ACC112 (cell line): ENCODE data around the gene NSMCE3.
"Not testable (repeated sequence)": the region's sequence is repeated elsewhere in the genome, so short reads cannot be mapped to it uniquely, and the experiment has no call there.

ENCODE experiments used
- H2AFZ ChIP-seq: fragments of 200-600 bp; sonication (generic); one replicate; pipeline ENCODE4 v1.6.0; 2017; ENCODE audit warnings: antibody characterized with exemption, low read length; ENCODE audit not compliant: unreplicated experiment
- H3K27ac ChIP-seq: fragments of 200-600 bp; sonication (generic); 2 replicates; pipeline ENCODE4 v1.5.1; 2014; ENCODE audit warnings: low read depth, mild to moderate bottlenecking, antibody characterized with exemption, low read length, moderate library complexity
- H3K27me3 ChIP-seq: fragments of 200-600 bp; sonication (generic); 2 replicates; pipeline ENCODE4 v1.6.1; 2014; ENCODE audit warnings: mild to moderate bottlenecking, antibody characterized with exemption, low read length, moderate library complexity, mixed read lengths; ENCODE audit not compliant: insufficient read depth
- H3K36me3 ChIP-seq: fragments of 200-600 bp; sonication (generic); 2 replicates; pipeline ENCODE4 v1.6.1; 2016; ENCODE audit warnings: mild to moderate bottlenecking, antibody characterized with exemption, low read length, moderate library complexity, mixed read lengths; ENCODE audit not compliant: insufficient read depth
- H3K4me1 ChIP-seq: fragments of 200-600 bp; sonication (generic); one replicate; pipeline ENCODE4 v1.6.1; 2016; ENCODE audit warnings: low read length, mixed read lengths; ENCODE audit not compliant: insufficient read depth, unreplicated experiment, control insufficient read depth
- H3K4me3 ChIP-seq: fragments of 200-600 bp; sonication (generic); 2 replicates; pipeline ENCODE4 v1.5.1; 2014; ENCODE audit warnings: mild to moderate bottlenecking, low read depth, low read length
- H3K79me2 ChIP-seq: fragments of 200-600 bp; sonication (generic); one replicate; pipeline ENCODE4 v1.6.0; 2016; ENCODE audit warnings: low read length; ENCODE audit not compliant: control insufficient read depth, unreplicated experiment, insufficient read depth

NSMCE3 gene

GRCh38 chr15:29242456-29243242, 27.0 kb downstream of the NSMCE3 start:
- H3K36me3 ChIP-seq: no peaks in the 10 kb centered on the region
- H3K27me3 ChIP-seq: peaks cover 42% of the 10 kb centered on the region
- H3K27ac ChIP-seq: no peak overlapping the region
- H3K79me2 ChIP-seq: no peaks in the 10 kb centered on the region
- no peak overlapping the region for H2AFZ ChIP-seq
- H3K4me1 ChIP-seq: no peaks in the 10 kb centered on the region
- no peak overlapping the region for H3K4me3 ChIP-seq

DNA sequence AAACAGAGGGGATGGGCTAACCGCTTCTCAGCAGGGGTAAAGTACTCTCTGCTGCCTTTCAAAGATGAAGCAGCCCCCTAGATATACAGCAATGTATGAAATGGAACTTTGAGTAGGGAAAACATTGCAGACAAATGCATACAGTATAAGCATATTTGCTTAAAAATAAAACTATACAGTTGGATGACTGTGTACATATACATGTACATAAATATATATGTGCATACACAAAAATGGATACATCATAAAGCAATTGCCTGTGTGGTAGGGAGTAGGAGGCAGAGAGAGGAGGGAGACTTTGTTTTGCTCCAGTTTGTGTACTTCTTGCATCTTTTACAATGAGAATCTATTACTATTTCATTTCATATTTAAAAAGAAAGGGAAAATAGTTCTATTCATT, 28.4 kb downstream of the NSMCE3 start:
- Histone ChIP-seq H3K36me3 (no peaks in the 10 kb centered on the region), H3K79me2 (no peaks in the 10 kb centered on the region), H2AFZ (no peak overlapping the region), H3K4me3 (no peak overlapping the region), H3K27me3 (peaks cover 47% of the 10 kb centered on the region), H3K27ac (no peak overlapping the region), H3K4me1 (no peaks in the 10 kb centered on the region)

DNA sequence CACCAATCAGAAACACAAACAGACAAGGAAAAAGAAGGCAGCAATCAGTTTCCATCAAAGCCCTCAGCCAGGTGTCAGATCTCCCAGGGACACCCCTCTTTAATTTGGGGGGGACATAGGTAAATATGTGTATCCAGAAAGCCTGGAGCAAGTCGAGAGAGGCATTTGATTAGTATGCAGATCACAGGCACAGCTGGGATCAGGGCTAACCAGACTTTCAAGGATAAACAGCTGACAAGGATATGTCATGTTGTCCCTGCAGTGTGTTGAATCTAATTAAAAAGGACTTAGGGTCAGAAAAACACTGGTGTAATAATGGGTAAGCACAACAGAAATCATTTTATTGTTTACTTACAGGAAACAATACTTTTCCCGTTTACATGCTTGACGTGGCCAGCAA, 30.2 kb downstream of the NSMCE3 start:
- H3K27me3 ChIP-seq: peaks cover 52% of the 10 kb centered on the region
- no peaks in the 10 kb centered on the region for H3K4me1 ChIP-seq
- no peak overlapping the region for H3K4me3 ChIP-seq
- H3K79me2 ChIP-seq: no peaks in the 10 kb centered on the region
- H3K36me3 ChIP-seq: no peaks in the 10 kb centered on the region
- no peak overlapping the region for H2AFZ ChIP-seq
- H3K27ac ChIP-seq: no peak overlapping the region

DNA sequence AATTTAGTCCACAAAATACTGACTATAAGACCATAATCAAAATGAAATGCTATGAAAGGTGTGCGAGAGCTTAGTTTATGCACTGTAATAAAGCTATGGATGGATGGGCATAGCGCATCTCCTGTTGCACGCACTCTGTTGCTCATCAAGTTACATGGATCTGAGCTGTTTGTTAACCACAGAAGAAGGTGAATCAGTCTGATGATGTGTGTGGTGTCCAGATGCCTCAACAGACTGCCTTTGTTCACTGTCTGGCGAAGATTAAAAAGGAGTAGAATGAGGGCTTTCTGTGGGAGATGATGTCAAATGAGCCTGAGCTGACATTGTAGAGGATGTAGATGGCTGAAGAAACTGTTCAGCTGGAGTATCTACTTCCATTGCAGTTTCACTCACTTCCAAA, 36.1 kb downstream of the NSMCE3 start:
- Histone ChIP-seq H3K4me3 (no peak overlapping the region), H2AFZ (no peak overlapping the region), H3K27ac (no peak overlapping the region), H3K4me1 (no peaks in the 10 kb centered on the region), H3K27me3 (peaks cover 58% of the 10 kb centered on the region), H3K79me2 (no peaks in the 10 kb centered on the region), H3K36me3 (no peaks in the 10 kb centered on the region)

DNA sequence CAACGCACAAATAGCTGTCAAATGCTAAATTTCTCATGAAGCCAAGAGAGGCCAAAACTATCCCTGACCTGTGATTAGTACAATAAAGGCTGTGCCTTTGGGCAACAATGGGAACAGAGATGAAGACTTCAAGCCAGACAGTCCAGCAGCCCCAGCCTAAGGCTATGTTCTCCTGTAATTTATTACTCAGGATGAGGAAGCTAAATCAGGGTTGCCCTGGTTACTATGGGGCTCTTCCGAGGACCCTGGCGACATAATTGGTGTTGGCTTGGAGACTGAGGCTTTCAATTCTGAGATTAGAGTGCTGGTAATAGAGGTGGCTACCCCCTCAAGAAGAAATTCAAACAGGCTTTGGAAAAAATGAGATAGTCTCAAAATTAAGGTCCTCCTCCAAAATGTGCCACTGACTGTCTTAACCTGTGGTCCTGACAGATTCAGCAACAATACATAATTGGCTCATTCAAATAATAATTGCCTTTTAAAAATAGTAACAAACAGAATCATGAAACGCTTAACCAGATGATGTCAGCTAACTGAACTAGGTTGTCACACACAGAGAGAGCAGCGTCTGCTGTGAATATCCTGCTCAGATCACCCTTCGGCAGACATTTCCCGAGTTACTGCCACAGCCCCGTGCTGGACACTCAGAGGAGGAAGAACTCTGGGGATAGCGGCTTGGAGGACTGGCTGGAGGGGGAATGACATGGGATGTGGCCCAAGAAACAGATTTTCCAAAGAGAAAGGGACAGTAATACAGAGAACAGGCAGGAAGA, 43.0 kb downstream of the NSMCE3 start:
- no peak overlapping the region for H3K27ac ChIP-seq
- no peaks in the 10 kb centered on the region for H3K36me3 ChIP-seq
- no peak overlapping the region for H3K4me3 ChIP-seq
- no peaks in the 10 kb centered on the region for H3K4me1 ChIP-seq
- no peaks in the 10 kb centered on the region for H3K79me2 ChIP-seq
- H2AFZ ChIP-seq: no peak overlapping the region
- H3K27me3 ChIP-seq: peaks cover 62% of the 10 kb centered on the region

DNA sequence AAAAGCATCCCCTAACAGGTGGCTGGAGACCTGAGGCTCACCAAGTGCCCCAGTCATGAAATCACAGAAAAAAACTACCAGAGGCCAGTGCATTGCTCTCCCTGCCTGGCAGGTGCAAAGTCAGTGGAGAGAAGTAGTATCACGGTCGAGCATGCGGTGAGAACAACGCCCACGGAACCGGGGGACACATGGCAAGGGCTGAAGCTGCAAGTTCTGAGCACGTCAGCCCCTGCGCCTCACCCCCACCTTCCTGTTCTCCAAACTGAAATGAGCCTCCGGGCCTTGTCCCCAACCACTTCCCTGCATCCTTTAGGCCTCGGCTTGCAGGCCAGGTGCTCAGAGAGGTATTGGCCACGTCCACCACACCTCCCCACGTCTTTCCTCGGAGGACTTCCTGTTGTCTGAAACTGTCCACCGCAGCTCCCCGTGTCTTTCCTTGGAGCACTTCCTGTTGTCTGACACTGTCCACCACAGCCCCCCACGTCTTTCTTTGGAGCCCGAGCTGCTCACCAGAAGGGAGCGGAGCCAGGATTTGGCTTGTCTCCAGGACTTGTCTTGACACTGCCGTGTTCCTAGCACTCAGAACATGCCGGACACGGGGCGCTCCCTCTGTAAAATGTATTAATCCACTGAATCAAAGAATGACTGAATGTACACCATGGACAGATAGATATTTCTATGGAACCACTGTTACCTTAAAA, 43.9 kb downstream of the NSMCE3 start:
- Histone ChIP-seq H3K4me1 (no peaks in the 10 kb centered on the region), H3K27me3 (peaks cover 62% of the 10 kb centered on the region), H3K79me2 (no peaks in the 10 kb centered on the region), H3K4me3 (no peak overlapping the region), H3K27ac (no peak overlapping the region), H2AFZ (no peak overlapping the region), H3K36me3 (no peaks in the 10 kb centered on the region)

GRCh38 chr15:29224987-29225363, 44.6 kb downstream of the NSMCE3 start:
- H3K36me3 ChIP-seq, H3K79me2 ChIP-seq, H3K4me1 ChIP-seq, H2AFZ ChIP-seq, H3K4me3 ChIP-seq, H3K27ac ChIP-seq: not testable (repeated sequence)
- H3K27me3 ChIP-seq: peaks cover 55% of the 10 kb centered on the region

DNA sequence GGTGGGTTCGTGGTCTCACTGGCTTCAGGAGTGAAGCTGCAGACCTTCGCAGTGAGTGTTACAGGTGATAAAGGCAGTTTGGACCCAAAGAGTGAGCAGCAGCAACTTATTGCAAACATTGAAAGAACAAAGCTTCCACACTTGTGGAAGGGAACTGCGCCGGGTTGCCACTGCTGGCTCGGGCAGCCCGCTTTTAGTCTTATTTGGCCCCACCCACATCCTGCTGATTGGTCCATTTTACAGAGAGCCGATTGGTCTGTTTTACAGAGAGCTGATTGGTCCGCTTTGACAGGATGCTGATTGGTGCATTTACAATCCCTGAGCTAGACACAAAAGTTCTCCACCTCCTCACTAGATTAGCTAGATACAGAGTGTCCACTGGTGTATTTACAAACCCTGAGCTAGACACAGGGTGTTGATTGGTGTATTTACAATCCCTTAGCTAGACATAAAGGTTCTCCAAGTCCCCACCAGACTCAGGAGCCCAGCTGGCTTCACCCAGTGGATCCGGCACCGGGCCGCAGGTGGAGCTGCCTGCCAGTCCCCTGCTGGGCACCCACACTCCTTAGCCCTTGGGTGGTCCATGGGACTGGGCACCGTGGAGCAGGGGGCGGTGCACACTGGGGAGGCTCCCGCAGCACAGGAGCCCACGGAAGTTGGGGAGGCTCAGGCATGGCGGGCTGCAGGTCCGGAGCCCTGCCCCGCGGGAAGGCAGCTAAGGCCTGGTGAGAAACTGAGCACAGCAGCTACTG, 45.2 kb downstream of the NSMCE3 start:
- peaks cover 49% of the 10 kb centered on the region for H3K27me3 ChIP-seq
- not testable (repeated sequence) for H3K4me1 ChIP-seq, H3K4me3 ChIP-seq, H2AFZ ChIP-seq, H3K79me2 ChIP-seq, H3K27ac ChIP-seq, H3K36me3 ChIP-seq

GRCh38 chr15:29223640-29224039, 46.0 kb downstream of the NSMCE3 start:
- no peak overlapping the region for H3K4me3 ChIP-seq
- H2AFZ ChIP-seq: no peak overlapping the region
- H3K36me3 ChIP-seq: no peaks in the 10 kb centered on the region

DNA sequence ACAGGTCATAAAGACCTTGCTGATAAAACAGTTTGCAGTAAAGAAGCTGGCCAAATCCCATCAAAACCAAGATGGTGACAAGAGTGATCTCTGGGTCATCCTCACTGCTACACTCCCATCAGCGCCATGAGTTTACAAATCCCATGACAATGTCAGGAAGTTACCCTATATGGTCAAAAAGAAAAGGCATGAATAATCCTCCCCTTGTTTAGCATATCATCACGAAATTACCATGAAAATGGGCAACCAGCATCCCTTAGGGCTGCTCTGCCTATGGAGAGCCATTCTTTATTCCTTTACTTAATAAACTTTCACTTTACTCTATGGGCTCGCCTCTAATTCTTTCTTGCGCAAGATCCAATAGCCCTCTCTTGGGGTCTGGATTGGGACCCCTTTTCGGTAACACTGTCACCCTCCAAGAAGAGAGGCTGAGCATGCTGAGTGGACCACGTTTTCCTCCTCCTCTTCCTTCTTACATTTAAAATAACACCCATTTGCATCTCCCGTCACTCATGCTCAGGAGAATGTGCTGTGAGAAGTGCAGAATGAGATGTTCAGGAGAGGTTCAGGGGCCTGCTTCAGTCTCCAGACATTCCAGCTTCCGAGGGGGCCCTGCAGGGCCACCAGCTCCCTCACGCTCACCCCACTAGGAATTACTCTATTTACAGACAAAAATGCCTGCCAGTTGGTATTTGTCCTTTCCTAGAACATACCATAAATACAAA, 47.3 kb downstream of the NSMCE3 start:
- Histone ChIP-seq H3K27ac (no peak overlapping the region), H3K36me3 (no peaks in the 10 kb centered on the region), H3K79me2 (no peaks in the 10 kb centered on the region), H3K4me1 (no peaks in the 10 kb centered on the region), H3K27me3 (peaks cover 35% of the 10 kb centered on the region), H3K4me3 (no peak overlapping the region), H2AFZ (no peak overlapping the region)

More at GRCh38 chr15:29223640-29224039, 46.0 kb downstream of the NSMCE3 start:
- Histone ChIP-seq H3K27ac (no peak overlapping the region), H3K4me1 (no peaks in the 10 kb centered on the region), H3K27me3 (peaks cover 44% of the 10 kb centered on the region), H3K79me2 (no peaks in the 10 kb centered on the region)
